ENCODE data around the gene P3H2. TPM values are rescaled to one million over a fixed set of nuclear protein-coding genes. Genes with fewer than 3 reads are reported as not detected.
A peak's percentile ranks its signal among the peaks of the same experiment; 100 is the strongest.

Gene P3H2
- total RNA-seq, 1 experiment from 2014 or later = 17.1 TPM

DNA sequence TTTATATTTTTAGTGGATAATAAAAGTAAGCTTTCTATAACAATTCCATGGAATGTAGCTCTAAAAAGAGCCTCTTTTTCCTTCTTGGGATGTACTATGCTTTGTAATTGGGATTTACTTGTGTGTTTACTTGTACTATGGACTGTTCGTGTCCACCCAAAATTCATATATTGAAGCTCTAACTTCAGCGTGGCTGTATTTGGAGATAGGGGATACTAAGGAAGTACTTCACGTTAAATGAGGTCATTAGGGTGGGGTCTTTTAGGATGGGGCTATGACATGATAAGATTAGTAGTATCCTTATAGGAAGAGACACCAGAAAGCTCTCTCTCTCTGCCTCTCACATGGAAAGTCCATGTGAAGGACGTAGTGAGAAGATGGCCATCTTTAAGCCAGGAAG, 64.9 kb downstream of the P3H2 start:
- no peak for DNase-seq (ENCODE audit: low read depth)

DNA sequence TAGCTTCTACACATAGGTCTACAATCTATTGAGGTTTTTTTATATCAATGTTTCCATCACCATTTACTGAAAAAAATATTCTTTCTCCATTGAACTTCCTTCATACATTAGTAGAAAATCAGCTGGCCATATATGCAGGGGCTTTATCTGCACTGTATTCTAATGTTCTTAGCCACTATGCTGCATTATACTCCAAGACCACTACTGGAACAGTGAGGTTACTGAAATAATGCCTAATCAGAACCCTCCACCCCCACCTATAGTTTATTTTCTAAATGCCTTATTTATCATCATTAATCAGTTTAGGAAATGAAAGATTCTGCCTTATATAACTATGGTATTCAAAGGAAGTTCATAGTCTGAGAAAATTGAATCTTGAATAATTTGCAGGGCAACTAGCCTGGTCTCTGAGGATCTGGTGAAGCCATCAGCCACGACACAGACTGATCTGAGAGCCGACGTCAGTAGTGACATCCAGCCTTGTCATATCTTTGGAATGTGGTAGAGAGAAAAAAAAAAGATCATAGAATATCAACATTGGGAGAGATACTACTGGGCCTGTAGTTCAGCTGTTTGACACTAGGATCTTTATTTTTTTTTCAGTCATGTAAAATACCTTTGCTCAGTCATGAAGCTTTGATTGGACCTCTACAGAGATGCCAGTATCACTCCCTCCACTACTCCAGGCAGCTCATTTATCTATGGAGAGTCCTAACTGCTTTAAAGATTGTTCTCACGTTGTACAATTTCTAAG, 66.6 kb downstream of the P3H2 start:
- DNase-seq (ENCODE audit: low read depth) = peak; percentile 88

DNA sequence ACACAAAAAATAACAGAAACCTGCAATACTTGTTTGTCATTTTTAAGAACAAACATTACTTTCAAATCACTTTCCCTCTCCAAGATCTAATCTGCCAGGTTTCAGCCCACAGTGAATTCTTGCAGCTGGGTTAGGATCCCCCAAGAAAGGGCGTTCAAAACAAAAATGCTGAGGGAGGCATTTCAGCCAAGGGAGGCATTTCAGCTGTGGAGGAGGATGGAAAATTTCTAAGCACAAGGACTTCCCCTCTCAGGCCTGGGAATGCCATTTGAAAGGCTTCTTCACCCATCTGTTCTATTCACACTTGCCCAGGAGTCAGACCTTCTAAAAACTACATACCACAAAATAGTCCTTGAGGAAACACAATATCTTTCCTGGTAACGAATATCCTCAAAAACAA, 69.1 kb downstream of the P3H2 start:
- DNase-seq (ENCODE audit: low read depth) = peak; percentile 37

DNA sequence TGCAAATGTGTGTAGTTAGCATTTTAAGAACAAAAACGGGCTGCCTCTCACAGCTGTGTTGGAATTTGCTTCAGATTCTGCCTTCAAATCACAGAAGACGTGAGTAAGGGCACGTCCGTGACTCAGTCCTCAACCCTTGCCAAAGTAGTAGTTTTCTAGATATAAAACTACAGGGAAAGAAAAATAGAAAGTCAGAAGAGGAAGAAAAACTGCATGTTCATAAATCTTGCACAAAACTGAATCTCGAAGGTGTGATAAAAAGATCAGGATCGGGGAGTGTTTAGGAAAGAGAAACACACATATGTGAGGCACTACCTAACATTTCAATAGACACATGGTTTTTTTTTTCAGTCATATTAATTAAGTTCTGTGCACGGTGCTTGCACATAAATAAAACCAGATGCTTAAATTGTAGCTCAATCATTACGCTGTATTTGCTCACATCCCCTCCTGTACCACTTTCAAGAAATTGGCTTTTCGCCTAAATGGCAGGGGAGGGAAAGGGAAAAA, 71.7 kb downstream of the P3H2 start:
- DNase-seq (ENCODE audit: low read depth) = peak; percentile 93

DNA sequence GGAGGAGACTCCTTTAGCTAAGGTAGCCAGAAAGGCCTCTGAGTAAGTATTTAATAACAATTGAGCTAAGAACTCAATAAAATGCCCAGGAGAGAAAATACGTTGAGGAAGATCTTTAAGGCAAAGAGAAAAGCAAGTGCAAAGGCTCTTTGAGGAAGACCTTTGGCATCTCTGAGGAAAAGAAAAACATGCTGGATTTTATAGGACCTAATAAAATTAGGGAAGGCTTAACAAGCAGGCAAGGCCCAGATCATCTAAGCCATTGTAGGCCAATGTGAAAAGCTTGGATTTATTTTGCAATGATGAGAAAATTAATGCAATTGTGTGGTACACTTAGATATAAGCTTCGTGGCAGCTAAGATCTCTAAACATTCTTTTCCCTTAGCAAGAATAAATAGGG, 75.7 kb downstream of the P3H2 start:
- DNase-seq (ENCODE audit: low read depth) = no peak

DNA sequence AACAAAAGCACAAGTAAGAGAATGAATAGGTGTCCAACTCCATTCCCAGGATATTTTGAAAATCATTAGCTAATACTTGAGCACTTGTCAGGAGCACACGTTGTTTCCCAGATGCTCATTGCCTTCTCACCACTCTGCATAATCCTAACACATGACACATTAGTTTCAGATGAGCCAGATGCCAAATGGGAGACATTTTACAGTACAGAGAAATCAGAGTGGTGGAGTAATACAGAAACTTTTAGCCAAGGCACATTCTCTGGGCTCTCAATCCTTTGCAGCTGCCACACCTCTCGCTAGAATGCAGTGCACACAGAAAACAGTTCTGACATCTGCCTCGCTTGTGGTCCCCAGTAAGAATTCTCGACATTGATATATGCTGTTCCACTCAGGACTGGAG, 76.6 kb downstream of the P3H2 start:
- peak; percentile 47 for DNase-seq (ENCODE audit: low read depth)

DNA sequence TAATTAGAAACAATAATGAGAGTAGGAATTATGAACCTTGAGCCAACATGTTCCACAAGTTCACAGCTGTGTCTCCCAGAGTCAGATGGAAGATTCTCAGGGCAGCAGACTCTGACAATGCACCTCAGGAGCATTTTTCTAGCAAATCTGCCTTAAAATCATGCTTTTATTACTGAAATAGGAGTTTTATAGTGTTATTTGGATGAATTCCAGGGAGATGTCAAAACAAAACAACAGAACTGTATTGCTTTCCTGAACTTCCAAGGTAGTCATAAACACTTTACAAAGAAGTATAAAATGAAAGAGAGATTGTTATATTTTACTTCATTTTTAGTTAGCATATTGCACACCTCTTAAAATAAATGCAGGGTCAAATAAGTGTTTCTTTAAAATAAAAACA, 77.0 kb downstream of the P3H2 start:
- DNase-seq (ENCODE audit: low read depth) = no peak

DNA sequence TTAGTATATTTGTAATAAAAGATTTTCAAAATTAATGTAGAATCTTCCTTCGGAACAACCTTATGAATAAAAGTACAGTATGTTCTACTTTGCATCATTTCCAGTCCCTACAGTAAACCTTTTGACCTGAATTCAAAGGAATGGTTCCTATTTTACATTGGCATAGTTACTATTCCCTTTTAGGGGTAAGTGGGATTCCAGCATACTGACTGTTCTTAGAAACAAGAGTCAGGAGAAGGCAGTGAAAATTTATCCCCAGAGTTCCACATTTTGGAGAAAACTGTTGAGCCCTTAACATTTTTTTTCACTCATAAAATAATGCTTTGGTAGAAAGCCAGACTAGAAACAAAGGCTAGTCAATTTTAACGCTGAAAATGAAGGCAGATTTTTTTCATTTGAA, 78.1 kb downstream of the P3H2 start:
- DNase-seq (ENCODE audit: low read depth) = no peak

DNA sequence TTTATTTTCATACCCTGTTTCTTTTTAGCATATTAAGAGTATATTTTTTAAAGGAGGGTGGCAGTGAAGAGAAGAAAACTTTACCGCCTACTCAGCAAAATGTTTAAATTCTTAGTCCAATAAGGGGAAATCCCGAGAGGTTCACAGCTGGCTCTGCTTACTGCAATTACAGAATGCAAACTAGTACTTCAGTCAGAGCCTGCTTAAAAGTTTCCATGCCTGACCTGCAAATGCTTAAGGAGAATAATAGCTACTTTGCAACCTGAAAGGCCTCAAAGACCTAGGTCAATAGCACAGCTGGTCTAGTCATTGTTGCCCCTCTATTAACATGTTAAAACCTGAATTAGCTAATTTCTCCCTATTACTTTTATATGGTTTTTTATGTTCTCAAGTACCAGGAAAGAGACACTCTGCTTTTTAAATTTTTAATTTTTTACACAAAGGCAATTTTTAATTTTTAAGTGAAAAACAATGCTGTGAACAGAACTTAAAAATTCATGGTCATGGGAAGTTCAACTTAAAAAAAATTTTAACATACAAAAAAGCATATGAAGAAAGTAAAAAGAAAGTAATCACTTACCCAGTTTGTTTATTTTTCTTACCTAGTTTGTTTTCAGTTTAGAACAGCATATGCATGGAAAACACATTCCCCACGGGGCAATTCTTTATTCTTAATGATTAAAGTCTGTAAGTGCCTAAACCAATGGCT, 79.2 kb downstream of the P3H2 start:
- DNase-seq (ENCODE audit: low read depth) = peak; percentile 37

DNA sequence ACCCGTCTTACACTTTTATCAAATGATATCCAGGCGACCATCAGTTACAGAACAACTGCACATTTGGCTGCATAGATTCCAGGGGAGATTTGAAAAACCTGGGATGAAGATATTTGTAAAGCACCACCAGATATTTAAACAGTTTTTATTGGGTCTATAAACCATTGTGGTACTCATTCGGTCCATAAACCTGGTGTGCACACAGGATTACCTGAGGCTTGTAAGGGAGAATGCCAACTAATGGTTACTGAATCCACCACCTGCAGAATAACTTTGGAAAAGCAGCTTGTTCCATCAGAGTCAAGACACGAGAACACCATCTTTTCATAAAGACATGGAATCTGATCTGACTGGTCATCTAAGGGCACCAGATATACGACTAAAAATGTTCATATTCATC, 80.6 kb downstream of the P3H2 start:
- DNase-seq (ENCODE audit: low read depth) = no peak

DNA sequence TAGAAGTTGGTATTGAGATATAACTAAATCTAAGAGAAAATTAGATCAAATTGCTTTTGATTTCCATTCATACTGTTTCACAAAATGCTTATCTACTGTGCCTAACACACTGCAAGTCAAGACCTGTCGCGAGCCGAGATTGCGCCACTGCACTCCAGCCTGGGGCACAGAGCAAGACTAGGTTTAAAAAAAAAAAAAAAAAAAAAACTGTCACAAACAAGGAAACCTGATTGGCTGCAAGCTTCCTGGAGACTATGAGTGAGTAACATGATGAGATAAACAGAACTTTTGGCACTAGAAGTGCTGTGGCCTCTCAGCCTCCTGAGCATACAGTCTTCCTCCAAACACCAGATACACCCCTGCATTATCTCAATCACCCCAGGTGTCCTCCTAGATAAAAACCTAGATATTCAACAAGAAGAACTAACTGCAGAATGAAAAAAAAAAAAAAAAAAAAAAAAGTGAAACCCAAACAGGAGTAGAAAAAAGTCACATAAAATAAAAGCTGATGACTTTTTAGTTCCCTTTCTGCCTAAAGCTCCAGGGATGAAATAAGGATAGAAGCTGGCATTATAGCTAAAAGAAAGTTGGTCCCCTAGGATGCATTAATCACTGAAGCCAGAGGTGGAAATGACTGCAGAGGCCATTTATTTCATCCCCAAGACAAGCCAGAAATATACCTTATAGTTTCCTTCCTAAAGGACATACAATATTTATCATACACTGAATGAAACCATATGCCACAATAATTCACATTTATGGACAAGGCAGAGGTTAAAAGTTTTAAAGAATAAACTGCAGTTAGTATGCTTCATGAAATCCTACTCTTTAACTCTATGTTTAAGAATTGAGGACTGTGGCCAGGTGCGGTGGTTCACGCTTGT, 82.4 kb downstream of the P3H2 start:
- peak; percentile 91 for DNase-seq (ENCODE audit: low read depth)

DNA sequence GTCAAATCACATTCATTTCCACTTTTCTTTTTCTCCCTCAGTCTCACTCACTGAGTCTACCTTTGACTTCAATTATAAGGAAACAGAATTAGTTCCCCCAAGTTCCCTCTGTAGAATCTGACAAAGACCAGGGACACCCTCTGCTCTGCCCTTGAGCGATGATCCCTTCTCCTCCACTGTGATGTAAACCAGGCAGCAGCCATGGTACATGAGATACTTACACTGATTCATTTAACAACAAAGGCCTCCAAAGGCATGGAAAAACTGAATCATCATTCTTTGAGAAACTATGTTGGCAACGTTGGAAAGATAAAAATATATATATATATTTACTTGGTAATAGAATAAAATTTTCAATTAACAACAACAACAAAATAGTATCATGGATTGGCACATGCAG, 84.1 kb downstream of the P3H2 start:
- DNase-seq (ENCODE audit: low read depth) = peak; percentile 76

DNA sequence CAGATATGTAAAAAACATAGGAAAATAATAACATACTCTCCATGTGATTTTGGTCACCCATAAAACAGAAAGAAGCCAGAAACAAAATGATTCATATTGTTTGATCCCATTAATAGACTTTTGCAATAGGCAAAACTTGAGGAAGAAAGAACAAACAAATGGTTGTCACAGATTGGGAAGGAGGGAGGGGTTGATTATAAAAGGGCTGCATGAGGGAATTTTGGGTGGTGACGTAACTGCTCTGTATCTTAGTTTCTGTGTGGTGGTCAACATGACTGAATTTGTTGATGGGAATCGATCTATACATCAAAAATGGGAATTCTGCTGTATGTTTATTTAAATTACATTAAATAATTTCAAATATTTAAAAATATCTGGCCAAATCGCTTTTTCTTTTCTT, 86.3 kb downstream of the P3H2 start:
- no peak for DNase-seq (ENCODE audit: low read depth)

DNA sequence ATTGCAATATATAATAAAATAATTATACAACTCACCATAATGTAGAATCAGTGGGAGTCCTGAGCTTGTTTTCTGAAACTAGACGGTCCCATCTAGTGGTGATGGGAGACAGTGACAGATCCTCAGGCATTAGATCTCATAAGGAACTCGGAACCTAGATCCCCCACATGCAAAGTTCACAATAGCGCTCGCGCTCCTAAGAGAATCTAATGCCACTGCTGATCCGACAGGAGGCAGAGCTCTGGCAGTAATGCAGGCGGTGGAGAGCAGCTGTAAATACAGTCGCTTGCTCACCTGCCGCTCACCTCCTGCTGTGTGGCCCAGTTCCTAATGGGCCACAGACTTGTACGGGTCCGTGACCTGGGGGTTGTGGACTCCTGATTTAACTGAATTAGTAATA, 87.8 kb downstream of the P3H2 start:
- peak; percentile 68 for DNase-seq (ENCODE audit: low read depth)

DNA sequence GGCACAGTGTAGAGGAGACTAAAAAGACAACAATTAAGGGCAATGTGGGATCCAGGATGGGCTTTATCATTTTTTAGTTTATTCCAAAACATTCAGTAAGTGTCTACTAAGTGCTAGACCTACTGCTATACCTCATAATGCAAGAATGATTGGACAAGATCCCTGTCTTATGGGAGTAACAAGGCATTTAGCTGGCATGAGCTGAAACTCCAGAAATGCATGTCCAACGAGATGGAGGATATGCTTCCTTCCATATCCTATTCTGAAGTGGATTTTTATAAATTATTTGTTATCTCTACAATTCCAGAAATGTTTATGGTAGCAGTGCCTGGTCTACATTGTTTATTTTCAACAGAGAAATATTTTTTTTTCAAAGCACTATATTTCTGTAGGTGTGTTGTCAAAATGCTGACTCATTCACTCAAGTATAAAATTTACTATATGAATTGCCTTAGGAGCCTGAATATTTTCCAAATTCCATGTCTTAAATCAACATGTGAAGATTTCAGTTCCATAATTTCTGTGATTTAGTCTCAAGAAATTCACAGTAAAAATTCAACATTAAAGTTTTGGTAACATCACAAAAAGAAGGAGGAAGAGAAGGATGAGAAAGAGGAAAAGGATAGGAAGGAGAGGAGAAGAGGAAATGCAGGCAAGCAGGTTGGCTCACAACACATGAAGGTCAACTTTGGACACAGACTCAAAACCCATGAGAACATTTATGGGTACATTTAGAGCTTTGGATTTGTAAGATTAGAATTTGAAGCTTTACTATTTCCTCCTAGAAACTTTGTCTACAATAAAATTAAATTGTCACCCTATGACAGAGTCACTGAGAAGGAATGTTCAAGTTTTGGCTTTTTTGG, 88.6 kb downstream of the P3H2 start:
- DNase-seq (ENCODE audit: low read depth) = no peak

DNA sequence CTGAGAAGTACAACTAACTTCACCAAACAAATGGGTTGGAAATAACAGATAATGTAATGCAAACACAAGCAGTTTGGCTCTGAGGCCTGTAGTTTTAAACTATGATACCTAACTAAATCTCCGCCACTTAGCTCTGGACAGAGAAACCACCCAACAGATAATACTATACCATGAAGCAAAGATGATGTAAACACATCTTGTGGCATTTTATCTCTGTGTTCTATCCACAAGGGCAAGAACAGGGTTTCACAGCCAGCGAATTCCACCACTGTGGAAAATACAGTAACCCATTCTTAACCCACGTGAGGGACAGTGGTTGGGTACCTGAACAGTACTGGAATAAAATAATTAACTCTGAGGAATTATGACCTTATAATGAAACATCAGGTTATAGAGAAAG, 93.6 kb downstream of the P3H2 start:
- DNase-seq (ENCODE audit: low read depth) = no peak

DNA sequence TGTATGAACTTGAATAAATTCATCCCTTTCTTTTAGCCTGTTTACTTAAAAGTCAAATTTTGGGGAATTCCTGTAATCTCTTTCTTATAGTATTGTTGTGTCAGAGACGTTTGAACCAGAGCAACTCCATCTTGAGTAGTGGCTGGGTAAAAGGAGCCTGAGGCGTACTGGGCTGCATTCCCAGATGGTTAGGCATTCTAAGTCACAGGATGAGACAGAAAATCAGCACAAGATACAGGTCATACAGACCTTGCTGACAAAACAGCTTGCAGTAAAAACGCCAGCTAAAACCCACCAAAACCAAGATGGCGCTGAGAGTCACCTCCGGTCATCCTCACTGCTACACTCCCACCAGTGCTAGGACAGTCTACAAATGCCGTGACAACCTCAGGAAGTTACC, 94.5 kb downstream of the P3H2 start:
- DNase-seq (ENCODE audit: low read depth) = peak; percentile 91

DNA sequence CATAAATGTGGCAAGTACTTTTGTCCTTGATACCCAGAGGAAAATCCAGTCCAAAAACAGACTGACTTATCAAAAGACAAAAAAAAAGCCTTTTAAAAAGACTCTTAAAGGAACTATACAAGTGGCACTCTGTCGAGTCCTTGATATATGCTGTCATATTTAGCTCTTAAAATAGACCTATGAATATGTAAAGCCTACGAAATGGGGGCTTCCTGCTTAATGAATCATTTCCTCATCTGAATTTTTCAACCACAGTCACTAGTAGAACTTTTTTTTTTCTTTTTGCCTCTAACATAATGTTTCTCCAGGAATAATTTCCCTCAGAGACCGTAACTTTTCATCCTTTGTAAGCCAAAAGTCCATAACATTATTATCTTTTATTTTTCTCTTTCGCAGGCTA, 95.8 kb downstream of the P3H2 start:
- peak; percentile 69 for DNase-seq (ENCODE audit: low read depth)

DNA sequence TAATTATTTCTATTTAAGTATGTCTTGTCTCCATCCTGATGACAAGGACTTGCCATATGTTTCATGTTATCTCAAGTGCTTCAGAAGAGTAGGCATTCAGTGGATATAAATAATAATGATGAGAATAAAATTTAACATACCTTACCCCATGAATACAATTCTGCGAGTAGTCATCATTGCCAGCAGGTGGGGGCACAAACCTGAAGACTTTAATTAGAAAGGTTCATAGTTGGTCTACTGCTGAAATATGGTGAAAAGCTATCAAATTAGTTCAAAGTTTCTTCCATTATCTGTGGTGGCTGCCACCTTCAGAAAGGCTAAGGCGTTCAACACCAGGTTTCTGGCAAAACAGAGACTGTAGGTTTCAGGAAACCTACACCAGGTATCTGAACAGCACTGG, 100.9 kb downstream of the P3H2 start:
- DNase-seq (ENCODE audit: low read depth) = no peak

DNA sequence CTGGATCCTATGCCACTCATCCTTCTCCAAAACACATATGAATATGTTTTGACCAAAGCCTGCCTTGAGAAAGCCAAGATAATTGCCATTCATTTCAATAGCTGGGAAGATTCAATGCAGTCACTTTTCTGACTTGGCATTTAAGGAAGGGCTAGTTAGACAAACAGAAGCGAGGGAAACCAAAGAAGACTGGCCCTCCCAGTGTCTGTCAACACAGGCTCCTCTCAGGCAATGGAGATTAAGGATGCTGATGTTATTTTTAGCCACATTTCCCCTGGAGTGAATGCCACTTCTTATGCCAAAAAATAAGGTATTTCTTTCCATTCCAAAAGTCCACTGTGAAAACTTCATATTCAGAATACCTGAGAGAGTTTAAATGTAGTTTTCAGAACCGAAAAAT, 101.7 kb downstream of the P3H2 start:
- DNase-seq (ENCODE audit: low read depth) = no peak

DNA sequence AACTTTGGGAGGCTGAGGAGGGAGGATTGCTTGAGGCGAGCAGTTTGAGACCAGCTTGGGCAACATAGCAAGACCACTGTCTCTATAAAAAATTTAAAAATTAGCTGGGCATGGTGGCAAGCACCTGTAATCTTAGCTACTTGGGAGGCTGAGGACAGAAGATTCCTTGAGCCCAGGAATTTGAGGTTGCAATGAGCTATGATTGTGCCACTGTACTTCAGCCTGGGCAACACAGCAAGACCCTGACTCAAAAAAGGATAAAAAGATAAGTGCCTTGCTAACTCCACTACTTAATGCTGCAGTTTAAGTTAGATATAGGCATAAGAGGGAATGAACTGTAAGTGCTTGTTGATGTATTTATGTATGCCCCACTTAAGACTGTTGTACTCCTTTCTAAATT, 102.2 kb downstream of the P3H2 start:
- no peak for DNase-seq (ENCODE audit: low read depth)
